Right renal pelvis (tissue), 4 donors: ENCODE data around the gene COL5A1. TPM values are rescaled to one million over a fixed set of nuclear protein-coding genes. Genes with fewer than 3 reads are reported as not detected.

ENCODE experiments used
- DNase-seq, 4 donors: peaks; one replicate each; pipeline ENCODE4 v3.0.0-alpha.2; 2013; ENCODE audit warnings: low read depth in 4 of 4, low spot score in 3 of 4, missing footprints in 1 of 4
- polyA plus RNA-seq, 4 donors: library from polyadenylated mRNA; unstranded; fragments of 120-200 nt; gene quantifications; one replicate each; pipeline ENCODE4 v1.2.1, GENCODE V29; 2013; ENCODE audit not compliant: insufficient read length in 4 of 4

COL5A1 gene
- polyA plus RNA-seq, 4 donors: 99.9 to 133 (median 101) TPM

DNA sequence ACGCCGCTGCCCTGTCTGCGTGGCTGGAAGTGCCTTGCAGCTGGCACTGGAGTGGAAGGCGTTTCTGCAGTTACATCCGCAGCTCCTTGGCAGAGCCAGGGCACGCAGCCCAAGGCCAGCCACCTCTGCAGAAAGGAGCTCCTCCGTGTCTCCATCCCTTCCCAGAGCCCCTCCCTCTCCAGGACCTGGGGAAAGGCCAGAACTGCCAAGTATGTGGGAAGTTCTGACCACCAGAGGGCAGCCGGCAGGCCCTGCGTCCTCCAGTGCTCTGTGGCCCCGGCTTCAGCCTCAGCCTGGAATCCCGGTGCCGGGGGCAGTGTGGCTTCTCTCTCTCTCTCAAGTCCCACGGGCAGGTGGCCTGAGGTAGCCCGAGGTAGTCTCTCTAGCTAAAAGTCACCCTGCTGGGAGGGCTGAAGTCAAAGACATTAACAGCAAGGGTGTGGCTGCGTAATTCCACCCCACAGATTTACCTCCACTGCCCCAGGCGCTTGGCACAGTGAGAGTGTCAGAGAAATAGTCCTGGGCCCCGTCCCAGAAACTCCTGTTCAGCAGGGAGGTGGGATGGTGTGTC is 137.3 kb downstream of the COL5A1 start:
- peak in 2 of 4 donors; percentile 10 to 20 for DNase-seq

DNA sequence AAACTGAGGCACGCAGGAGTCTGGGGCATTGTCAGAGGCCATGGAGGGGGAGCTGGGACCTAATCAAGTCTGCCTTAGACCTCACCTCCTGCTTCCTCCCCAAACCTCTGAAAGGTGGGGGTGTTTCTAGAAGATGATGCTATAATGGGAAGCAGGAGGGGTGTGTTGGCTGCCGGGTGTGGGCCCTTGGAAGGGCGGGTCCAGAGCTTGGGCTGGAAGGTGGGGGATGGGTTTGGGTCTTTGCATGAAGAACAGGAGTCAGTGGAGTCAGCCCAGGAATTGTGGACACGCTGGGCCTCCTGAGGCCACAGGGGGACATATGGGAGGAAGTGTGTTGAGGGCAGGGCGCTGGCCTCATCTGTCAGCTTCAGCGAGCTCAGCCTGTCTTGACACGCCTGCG is 138.0 kb downstream of the COL5A1 start:
- no peak for DNase-seq

DNA sequence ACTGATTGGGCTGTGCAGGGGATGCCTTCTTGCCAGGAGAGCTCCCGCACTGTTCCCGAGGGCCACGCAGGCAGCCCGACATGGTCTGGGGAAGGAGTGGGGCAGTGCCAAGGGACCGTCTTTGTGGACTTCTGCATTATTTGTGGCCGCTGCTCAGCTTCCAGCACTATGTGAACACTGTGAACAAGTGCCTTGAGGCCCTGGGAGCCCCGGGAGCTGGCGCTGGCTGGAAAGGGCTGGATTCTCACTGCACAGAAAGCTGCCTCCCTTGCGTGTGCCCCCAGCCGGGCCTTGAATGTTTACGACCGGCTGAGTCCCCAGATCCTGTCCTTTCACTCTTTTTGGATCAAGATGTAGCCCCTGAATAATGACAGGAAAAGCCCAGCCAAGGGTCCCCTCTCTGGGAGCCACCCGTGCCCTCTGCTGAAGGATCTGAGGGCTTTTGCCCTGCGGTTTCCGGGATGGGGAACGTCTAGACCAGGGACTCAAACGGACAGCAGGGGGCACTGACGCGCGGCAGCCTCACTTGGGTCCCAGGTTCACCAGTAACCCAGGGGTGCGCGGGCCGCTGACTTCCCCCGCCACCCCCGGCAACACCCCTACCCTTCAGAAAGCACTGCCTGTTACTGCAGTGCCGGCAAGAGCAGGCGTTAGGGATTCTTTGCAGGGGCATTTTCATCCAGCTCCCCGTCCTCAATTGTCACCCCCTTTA is 140.1 kb downstream of the COL5A1 start:
- peak in 1 of 4 donors; percentile 16 for DNase-seq

DNA sequence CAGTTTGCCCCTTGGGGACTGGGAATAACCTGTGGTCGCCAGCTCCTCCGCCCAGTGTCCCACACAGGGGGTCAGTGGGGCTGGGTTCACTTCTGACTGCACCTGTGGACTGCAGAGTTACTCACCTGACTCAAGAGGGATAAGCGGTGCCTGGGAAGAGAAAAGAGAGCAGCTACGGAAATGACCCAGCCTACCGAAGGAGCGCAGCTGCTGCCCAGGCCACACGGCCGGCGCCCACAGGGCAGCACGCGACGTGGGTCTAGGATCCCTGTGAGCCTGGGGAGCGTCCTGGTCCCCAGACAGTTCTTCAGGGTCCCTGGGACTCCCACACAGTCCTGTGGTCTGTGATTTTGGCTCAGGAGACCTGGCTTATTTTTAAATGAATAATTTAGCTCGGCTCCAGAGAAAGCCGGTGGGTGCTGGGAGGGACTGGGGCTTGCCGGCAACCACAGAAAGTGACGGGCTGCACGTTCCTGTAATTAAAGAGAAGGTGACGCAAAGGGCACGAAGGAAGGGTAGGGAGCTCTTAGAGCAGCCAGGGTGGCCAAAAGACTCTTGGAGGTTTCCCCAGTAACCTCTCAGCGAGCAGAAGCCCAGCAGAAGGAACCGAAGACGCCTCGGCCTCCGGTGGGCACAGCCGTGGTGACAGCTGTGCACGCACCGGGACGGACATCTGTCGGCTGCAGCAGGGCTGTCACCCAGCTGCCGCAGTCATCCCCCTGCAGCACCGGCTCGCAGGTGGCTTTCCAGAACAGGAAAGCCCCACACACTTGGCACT is 141.5 kb downstream of the COL5A1 start:
- no peak for DNase-seq

DNA sequence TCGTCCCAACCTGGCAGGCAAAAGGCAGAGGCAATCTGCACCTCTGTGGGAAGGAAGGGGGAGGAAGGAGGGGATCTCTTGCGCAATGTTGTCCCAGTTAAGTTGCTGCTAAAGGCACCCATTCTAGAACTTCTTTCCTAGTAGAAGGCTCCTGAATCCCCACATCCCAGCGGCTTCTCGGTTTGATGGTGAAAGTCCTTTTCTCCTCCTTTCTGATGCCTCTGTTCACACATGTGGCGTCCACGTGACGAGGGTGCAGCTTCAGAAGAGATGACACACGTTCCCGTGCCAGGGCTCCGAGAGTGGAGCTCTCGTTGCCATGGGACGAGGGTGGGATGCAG is 142.1 kb downstream of the COL5A1 start:
- DNase-seq: no peak

DNA sequence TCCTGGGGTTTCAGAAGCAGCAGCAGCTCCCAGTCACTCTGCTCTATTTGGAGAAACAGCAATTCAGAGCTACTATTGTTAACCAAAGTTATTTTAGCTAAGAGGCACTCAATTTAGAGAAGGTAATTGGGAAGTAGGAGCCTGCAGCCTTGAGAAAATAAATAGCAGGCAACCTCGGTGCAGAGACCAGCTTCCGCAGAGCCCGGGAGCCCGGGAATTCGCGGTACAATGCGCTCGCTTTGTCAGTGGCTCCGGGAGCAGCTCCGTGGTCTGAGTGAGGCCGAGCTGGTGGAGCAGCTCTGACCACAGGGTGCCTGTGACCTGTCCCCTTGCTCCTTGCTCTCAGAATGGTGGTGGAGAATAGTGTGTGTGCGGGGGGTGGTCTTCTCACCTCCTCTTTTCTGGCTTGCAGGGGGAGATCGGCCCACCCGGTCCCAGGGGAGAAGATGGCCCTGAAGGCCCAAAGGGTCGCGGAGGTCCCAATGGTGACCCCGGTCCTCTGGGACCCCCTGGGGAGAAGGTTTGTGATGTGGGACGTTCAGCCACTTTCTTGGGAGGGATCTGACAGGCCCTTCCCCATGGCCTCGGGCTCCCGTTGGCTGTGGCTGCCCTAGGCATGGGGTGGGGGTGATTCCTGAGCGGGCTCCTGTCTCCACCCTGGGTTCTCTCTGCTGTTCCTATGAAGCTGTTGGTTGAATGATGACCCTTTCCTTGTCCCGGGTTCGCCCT is 143.1 kb downstream of the COL5A1 start:
- no peak for DNase-seq

DNA sequence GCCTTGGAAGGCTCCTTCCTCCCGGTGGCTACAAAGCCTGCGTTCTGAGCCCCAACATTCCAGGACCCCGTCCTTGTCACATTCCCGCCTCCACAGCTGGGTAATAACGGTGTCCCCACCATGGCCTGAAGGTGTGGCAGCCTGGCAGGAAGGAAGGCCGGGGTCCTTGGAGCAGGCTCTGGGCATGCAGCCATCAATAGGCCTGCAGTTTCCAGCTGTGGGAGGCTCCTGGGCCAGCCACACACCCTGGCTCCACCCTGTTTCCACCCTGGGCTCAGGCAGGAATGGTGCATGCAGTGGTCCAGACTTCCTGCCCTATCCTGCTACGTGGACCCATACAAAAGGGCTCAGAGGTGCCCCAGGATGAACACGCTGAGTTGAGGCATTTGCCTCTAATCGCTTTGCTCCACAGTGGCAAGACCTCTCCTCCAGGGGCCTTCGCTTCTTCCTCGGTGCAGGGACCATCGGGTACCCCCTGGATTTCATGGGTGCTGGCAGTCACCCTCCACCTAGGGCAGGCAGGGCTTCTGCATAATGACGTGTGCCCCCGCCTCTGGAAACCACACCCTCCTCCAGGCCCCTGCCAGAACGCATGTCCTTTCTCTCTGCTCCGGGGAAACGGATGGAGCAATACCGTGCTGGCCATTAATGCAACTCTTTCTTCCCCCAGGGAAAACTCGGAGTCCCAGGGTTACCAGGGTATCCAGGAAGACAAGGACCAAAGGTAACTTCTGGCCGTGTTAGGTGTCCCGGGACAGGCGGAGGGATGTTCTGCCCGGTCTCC is 143.9 kb downstream of the COL5A1 start:
- no peak for DNase-seq

DNA sequence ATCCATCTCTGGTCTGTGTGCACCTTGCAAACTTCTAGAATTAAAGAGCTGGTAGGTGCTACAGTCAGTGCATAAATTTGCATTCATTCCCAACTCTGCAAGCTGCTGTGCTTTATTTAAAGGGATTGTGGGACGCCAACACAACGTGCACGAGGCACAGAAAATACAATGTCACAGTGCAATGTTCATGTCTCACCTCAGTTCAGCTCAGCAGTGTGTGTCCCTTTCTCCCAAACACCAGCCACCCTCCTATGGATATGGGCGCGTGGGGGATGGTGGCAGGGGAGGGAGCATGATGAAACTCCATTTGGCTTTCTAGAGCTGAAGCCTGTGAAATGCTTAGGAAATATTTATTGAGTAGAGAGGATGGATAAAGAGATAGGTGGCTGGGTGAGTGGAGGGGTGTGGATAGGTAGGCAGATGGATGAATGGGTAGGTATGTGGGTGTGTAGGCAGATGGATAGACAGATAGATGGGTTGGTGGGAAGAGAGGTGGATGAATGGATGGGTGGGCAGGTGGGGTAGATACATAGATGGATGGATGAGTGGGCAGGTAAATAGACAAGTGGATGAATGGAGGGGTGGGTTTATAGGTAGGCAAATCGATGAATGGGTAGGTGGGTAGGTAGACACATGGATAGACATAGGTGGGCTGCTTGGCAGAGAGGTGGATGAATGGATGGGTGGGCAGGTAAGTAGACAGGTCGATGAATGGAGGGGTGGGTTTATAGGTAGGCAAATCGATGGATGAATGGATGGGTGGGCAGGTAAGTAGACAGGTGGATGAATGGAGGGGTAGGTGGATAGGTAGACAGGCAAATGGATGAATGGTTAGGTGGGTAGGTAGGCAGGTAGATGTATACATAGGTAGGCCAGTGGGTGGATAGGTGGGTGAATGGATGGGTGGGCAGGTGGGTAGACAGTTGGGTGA is 146.3 kb downstream of the COL5A1 start:
- no peak for DNase-seq

DNA sequence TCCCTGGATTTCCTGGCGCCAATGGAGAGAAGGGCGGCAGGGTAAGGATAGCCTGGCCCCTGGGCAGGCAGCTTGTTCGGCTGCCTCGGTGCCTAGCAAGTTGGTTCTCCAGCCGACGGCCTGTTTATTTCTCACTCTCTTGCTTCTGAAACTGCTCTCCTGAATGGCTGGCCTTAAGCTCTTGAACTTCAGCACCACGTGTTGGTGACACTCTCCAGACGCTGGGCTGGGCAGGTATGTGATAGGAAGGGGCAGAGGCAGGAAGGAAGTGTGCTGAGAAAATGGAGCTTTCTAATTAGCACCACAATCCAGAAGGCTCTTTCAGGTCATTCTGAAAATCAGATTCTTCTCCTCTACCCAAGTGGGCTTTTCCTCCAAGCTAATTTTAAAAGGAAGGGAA is 147.6 kb downstream of the COL5A1 start:
- DNase-seq: no peak

DNA sequence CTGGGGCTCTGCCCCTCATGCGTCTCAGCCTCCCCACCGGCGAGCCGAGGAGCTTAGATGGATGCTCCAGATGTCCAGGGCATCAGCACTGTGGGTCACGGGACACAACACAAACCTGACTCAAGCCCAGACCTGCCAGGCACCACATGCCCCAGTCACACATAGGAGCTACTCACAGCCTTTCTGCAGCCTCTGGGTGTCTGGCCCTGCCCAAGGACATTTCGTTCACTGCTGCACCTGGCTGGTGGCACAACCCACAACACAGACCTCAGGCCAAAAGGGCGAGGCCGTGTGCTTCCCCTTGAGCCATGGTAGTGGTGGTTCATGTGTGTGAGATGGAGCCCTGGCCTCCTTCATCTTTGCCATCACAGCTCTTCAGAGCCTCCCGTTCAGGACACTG is 149.4 kb downstream of the COL5A1 start:
- DNase-seq: no peak

DNA sequence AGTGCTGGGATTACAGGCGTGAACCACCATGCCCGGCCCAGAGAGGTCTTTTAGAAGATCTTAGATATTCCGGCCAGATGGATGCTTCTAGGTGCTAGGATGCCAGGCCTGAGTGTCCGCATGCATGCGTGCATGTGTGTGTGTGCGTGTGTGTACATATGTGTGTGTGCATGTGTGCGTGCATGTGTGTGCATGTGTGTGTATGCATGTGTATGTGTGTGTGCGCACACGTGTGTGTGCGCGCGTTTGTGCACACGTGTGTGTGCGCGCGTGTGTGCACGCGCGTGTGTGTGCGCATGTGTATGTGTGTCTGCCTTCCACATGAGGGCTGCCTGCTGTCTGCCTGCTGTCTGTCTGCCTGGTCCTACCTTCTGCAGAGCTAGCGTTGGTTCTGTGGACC is 151.0 kb downstream of the COL5A1 start:
- DNase-seq: no peak

DNA sequence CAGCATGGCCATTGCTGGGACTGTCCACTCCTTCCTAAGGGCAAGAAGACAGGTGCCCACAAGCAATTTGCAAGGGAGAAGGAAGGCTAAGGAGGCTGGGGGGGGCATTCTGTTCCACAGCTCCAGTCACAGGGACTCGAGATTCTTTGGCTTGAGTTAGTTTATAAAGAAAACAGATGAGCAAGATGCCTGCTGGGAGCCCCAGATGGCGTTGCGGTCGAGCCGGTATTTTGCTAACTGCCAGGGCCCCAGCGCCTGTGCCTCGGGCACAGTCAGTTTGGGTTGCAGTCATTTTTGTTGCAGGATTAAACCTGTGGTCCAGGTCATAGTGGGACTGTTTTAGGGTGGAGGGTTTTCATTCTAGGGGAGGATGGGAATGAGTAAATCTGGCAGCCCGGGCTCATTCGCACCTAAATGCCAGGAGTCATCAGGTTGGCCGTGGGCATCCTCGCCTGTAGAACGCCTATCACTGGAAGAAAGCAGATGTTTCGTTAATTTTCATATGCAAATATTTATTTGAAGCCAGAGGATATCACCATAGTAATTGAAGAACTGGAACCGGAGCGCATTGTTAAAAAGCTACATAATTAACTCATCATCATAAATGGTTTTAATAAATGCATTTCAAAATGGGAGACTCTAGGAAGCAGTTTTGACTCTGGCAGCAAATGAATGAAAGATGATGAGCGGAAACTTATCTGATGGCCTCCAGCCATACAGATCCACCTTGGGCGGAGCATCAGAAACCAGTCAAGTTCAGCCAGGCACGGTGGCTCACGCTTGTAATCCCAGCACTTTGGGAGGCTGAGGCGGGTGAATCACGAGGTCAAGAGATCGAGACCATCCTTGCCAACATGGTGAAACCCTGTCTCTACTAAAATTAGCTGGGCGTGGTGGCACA is 151.9 kb downstream of the COL5A1 start:
- DNase-seq: no peak

DNA sequence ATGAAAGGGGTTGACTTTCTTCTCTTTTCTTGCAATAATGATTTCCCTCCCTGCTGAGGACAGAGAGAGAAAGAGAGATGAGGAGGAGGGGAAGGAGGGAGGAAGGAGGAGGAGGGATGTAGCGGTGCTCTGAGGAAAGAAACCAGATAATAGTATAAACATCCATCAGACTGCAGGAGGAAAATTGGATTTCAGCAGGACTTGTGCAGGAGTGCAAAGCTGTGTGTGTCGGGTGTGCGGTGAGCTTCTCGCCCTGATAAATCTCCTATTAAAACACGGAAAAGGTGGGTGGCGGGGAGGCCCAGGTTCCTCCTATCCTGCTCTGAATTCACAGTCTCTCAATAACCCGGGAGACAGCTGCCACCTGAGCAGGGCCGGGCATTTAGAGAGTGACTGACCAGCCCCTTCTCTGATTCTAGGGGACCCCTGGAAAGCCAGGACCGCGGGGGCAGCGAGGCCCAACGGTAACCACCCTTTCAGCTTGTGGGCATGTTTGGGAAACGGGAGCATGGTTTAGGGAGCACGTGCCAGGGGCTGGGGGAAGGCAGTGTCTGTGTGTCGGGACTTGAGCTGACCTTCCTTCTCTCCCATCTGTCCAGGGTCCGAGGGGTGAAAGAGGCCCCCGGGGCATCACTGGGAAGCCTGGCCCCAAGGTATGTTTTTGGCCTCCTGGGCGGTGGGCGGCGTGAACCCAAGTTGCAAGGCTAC is 153.2 kb downstream of the COL5A1 start:
- no peak for DNase-seq

DNA sequence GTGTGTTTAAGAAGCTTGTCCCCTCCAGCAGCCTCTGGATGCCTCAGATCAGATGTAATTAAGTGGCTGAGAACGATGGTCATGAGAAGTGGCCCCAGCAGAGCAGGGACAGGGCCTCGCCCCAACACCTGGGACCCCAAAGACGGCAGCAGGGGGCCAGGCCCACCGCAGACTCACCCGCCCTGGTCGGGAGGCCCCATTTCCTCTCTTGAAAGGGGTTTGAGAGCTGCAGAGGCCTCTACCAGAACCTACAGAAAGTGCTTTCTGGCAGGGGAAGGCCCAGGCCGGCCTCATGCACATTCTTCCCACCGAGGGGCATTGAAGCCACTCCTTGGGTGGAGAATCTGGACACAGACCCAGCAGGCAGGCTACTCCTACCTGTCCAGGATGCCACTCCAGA is 153.8 kb downstream of the COL5A1 start:
- DNase-seq: no peak

DNA sequence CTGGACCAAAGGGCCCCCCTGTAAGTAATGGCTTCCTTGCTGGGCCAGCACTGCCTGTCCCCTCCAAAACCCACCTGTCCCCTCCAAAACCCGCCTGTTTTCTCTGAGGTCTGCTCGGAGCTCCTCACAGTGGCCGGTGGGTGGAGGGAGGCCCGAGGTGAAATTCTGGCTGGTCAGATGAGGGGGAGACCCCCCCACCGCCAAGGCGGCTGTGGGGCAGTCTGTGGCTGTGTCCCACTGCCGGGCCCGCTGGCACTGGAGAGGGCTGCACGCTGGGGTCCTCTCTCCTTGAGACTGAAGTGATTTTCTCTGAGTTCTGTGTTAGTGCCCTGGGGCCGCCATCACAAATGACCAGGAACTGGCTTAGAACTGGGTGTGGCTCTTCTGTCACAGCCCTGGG is 155.3 kb downstream of the COL5A1 start:
- DNase-seq: no peak

DNA sequence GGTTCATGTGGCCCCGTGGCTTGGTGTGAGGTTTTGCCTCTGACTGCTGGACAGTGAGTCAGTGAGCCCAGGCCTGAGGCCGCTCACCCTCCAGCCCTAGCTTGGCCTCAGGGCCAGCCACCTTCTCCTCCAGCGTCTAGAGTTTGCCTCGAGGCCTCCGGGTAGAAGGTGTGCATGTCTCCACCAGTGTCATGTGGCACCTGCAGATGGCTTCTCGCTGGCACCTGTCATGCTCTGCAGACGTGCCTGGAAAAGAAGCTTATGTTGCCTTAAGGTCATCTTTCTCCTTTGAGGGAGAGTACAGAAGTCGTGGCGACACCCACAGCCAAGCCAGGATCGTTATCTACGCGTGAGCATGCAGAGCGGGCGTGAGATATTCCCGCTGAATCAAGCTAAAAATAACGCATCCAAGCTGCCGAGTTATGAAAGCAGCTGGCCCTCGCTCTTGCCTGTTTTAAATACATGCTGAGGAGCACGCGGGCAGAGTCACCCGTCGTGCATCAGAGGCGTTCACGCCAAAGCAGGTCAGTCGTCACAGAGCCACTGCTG is 159.3 kb downstream of the COL5A1 start:
- DNase-seq: no peak

DNA sequence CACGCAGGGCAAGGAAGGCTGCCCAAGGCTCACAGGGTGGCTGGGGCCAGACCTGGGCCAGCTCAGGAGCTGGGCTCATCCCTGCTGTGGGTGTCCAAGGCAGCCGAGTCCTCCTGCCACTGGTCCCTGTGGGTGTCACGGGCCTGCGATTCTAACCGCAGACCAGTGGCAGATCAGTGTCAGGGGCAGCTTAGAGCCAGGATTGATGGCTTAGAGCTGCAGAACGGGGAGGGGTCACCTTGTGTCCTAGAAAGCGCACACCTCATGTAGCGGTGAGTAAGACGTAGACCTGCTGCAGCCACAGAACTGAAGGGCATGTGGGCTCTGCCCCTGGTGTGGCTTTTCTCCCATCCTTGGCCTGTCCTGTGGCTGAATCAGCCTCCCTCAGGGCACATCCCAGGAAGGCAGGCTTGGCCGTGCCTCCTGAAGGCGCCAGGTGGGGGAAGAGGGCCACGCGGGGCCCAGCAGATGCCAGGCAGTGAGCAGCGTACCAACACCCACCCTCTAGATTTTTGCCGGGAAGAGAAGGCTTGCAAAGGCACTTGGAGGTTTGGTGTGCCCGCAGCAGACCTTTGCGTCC is 160.7 kb downstream of the COL5A1 start:
- no peak for DNase-seq
